ENCODE measurements around the gene P2RX3. TPM values are rescaled to one million over a fixed set of nuclear protein-coding genes. Genes with fewer than 3 reads are reported as not detected.
"Not testable (repeated sequence)": the region's sequence is repeated elsewhere in the genome, so short reads cannot be mapped to it uniquely, and the experiment has no call there.

Gene P2RX3
- total RNA-seq, 4 donors from 2014 or later = 0.22 TPM; not detected in 3

DNA sequence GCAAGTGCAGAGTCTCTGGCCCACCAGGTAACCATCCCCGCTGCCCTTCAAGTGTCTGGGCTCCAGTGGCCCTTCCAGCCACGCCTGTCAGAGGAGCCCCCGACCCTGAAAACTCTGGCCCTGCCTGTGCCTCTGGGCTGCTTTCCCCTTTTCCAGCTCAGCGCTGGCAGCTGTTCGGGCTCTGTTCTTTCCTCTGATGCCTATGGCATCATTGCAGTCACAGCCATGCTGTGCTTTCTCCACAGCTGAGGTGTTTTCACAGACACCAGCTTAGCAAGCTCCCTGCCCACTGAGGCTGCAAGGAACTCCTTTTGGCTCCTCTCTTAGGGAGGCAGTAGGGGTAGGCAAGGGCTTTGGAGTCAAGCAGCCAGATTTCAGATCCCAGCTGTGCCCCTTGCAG, 21.2 kb downstream of the P2RX3 start:
- Histone ChIP-seq H3K27ac (no peak overlapping the region), H3K9me3 (no peaks in the 10 kb centered on the region), H3K4me3 (no peak overlapping the region), H3K4me1 (peaks cover 0 to 12% (median 0%) of the 10 kb centered on the region in 4 donors), H3K36me3 (no peaks in the 10 kb centered on the region), H3K27me3 (no peaks in the 10 kb centered on the region)
- no peak for DNase-seq (ENCODE audit: low spot score in 2 of 2)
- 86 to 97% methylated on average over 5 of the region's 5 CpGs for WGBS, 2 donors
- no peak for TF ChIP-seq EP300 (IDR thresholded peaks at IDR 0.05)

DNA sequence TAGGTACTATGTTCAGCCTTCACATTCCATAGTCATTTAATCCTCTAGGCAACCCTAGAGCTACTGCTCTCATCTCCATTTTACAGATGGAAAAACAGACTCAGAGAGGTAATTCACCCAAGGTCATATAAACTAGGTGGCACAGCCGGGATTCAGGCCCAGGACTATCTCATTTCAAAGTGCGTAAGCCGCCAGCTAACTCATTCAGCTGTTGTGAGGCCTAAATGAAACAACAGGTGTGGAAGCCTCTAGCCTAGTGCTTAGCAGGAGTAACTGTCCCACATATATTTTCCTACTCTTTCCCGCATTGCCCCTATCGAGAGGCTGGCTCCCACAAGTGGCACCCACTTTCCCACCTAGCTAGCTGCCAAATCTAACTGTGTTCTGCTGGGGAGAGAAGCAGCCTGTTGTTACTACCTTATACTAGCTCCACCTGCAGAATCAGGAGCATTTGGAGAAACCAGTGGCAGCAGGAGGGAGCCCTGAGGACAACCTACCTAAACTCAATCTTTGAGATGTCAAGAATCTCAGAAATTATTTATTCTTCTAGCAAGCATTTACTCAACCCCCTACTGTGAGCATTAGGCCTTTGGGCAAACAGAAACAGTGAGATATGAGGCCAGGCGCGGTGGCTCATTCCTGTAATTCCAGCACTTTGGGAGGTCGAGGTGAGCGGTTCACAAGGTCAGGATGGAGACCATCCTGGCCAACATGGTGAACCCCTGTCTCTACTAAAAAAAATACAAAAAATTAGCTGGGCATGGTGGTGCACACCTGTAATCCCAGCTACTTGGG, 21.9 kb downstream of the P2RX3 start:
- no peak overlapping the region for H3K27ac ChIP-seq
- WGBS, 2 donors = 82 to 86% methylated on average over 9 of the region's 9 CpGs
- DNase-seq (ENCODE audit: low spot score in 2 of 2) = no peak
- no peaks in the 10 kb centered on the region for H3K36me3 ChIP-seq
- H3K9me3 ChIP-seq = no peaks in the 10 kb centered on the region
- peaks cover 0 to 12% (median 0%) of the 10 kb centered on the region in 4 donors for H3K4me1 ChIP-seq
- TF ChIP-seq POLR2A (IDR thresholded peaks at IDR 0.05) (no peak), EP300 (IDR thresholded peaks at IDR 0.05) (no peak)
- TF ChIP-seq, protein P1, sequence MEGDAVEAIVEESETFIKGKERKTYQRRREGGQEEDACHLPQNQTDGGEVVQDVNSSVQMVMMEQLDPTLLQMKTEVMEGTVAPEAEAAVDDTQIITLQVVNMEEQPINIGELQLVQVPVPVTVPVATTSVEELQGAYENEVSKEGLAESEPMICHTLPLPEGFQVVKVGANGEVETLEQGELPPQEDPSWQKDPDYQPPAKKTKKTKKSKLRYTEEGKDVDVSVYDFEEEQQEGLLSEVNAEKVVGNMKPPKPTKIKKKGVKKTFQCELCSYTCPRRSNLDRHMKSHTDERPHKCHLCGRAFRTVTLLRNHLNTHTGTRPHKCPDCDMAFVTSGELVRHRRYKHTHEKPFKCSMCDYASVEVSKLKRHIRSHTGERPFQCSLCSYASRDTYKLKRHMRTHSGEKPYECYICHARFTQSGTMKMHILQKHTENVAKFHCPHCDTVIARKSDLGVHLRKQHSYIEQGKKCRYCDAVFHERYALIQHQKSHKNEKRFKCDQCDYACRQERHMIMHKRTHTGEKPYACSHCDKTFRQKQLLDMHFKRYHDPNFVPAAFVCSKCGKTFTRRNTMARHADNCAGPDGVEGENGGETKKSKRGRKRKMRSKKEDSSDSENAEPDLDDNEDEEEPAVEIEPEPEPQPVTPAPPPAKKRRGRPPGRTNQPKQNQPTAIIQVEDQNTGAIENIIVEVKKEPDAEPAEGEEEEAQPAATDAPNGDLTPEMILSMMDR (IDR thresholded peaks at IDR 0.05) = no peak
- no peak overlapping the region for H3K4me3 ChIP-seq
- H3K27me3 ChIP-seq = no peaks in the 10 kb centered on the region

DNA sequence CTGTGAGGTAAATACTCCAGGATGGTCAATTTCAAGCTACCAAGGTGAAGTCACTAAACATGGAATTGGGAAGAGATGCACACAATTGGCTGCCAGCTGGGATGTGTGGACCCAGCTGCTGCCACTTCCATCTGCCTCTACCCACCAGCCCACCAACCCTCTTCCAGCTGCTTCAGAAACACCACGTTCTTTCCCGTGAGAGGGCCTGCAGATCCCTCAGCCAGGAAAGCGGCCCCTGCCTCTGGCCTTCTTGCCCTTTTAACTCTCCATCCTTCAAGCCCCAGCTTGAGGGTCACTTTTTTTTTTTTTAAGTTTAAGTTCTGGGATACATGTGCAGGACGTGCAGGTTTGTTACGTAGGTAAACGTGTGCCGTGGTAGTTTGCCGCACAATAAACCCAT, 22.8 kb downstream of the P2RX3 start:
- TF ChIP-seq EP300 (IDR thresholded peaks at IDR 0.05) = no peak
- TF ChIP-seq, protein P1 (IDR thresholded peaks at IDR 0.05) = no peak
- TF ChIP-seq POLR2A (IDR thresholded peaks at IDR 0.05) = no peak
- H3K36me3 ChIP-seq = no peaks in the 10 kb centered on the region
- WGBS, 2 donors = 87 to 89% methylated on average over 8 of the region's 8 CpGs
- H3K9me3 ChIP-seq = no peaks in the 10 kb centered on the region
- H3K4me1 ChIP-seq = peaks cover 0 to 12% (median 0%) of the 10 kb centered on the region in 4 donors
- H3K4me3 ChIP-seq = no peak overlapping the region
- no peak overlapping the region for H3K27ac ChIP-seq
- no peaks in the 10 kb centered on the region for H3K27me3 ChIP-seq
- no peak for DNase-seq (ENCODE audit: low spot score in 2 of 2)

DNA sequence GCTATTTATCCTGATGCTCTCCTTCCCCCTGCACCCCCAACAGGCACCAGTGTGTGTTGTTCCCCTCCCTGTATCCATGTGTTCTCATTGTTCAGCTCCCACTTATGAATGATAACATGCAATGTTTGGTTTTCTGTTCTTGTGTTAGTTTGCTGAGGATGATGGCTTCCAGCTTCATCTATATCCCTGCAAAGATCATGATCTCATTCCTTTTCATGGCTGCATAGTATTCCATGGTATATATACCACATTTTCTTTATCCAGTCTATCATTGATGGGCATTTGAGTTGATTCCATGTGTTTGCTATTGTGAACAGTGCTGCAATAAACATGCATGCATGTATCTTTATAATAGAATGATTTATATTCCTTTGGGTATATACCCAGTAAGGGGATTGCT, 23.3 kb downstream of the P2RX3 start:
- H3K36me3 ChIP-seq; H3K27me3 ChIP-seq; H3K27ac ChIP-seq; DNase-seq (ENCODE audit: low spot score in 2 of 2); H3K9me3 ChIP-seq; H3K4me3 ChIP-seq: not testable (repeated sequence)
- H3K4me1 ChIP-seq = peaks cover 0 to 12% (median 0%) of the 10 kb centered on the region in 4 donors

DNA sequence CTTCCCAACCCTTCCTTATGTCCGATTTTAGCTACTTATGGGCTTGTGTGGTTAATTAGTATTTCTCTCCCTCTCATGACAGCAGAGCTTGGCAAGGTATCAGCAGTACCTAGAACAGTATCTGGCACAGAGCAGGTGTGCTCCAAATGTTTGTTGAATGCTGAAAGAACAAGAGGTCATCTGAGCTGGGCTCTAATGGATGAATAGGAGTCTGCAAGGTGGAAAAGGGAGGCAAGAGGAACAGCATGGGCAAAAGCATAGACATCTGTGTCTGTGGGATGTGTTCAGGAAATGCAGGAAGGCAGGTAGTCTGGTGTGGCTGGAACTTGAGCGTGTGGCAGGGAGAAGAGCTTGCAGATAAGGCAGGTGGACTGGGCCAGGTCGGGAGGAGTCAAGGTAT, 23.8 kb downstream of the P2RX3 start:
- 87 to 89% methylated on average over 3 of the region's 3 CpGs for WGBS, 2 donors
- TF ChIP-seq POLR2A (IDR thresholded peaks at IDR 0.05) = no peak
- TF ChIP-seq, protein P1 (IDR thresholded peaks at IDR 0.05) = no peak
- TF ChIP-seq EP300 (IDR thresholded peaks at IDR 0.05) = no peak
- Histone ChIP-seq H3K4me1 (peaks cover 0 to 12% (median 0%) of the 10 kb centered on the region in 4 donors), H3K4me3 (no peak overlapping the region), H3K27ac (no peak overlapping the region), H3K36me3 (no peaks in the 10 kb centered on the region), H3K9me3 (no peaks in the 10 kb centered on the region), H3K27me3 (no peaks in the 10 kb centered on the region)
- DNase-seq (ENCODE audit: low spot score in 2 of 2) = no peak

DNA sequence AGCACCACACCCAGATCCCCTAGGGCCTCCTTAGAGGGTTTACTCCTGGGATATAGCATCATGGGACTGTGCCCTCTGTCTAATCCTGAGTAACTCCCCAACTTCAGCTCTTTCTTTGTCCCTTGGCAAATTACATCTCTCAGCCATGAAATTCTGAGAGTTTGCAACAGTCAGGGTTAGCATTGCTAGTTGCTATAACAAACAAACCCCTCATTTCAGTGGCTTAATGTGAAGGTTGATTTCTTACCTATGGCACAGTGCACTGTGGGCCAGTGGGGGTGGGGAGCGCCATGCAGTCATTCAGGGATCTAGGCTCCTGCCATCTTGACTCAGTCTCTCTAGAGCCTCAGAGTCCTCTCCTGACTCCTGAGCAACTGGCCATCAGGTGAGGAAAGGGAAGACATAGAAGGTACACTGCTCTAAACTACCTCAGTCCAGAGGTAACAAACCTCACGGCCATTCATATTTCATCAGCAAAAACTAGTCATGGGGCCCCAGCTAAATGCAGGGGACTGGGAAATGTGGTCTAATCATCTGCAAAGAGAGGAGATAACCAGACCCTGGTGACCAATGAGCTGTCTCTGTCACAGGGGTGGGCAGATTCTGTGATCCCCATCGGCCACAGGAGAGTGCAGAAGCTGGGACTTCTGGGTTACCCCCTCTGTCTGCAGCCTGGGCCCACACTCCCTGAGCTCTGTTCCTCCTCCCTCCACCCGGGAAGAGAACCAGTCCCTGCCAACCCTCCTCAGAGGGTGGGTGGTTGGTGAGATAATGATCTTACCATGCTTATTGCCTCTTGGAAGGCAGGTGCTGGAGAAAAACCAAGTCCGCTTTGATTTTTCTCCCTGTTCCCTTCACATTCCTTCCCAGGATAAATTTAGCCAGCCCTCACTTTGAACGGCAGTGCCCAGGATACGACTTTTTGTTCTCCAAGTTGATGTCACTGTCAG, 25.3 kb downstream of the P2RX3 start:
- H3K4me3 ChIP-seq = no peak overlapping the region
- H3K9me3 ChIP-seq = no peaks in the 10 kb centered on the region
- H3K4me1 ChIP-seq = no peaks in the 10 kb centered on the region
- 56 to 60% methylated on average over 7 of the region's 7 CpGs for WGBS, 2 donors
- TF ChIP-seq POLR2A (IDR thresholded peaks at IDR 0.05) (no peak), EP300 (IDR thresholded peaks at IDR 0.05) (no peak)
- TF ChIP-seq, protein P1 (IDR thresholded peaks at IDR 0.05) = no peak
- H3K27ac ChIP-seq = no peak overlapping the region
- DNase-seq (ENCODE audit: low spot score in 2 of 2) = no peak
- no peaks in the 10 kb centered on the region for H3K27me3 ChIP-seq
- H3K36me3 ChIP-seq = no peaks in the 10 kb centered on the region

Measured in tibial nerve (tissue), 4 donors.